Left cardiac atrium (tissue), 4 donors: ENCODE results near the gene DENND5B. TPM values are rescaled to one million over a fixed set of nuclear protein-coding genes. Genes with fewer than 3 reads are reported as not detected.
"Not testable (repeated sequence)": the region's sequence is repeated elsewhere in the genome, so short reads cannot be mapped to it uniquely, and the experiment has no call there.

Experiments used
- ATAC-seq, 2 donors: fragments of 200-7000 bp; cut with Tn5 transposase; one replicate each; pipeline ENCODE4 v1.9.1; 2020; ENCODE audit warnings: mild to moderate bottlenecking in 2 of 2, moderate library complexity in 2 of 2
- DNase-seq: peaks from one replicate; pipeline ENCODE4 v3.0.0-alpha.2; 2020
- intact Hi-C, 2 donors: fragments of 100-400 bp; cut with DNase I; formaldehyde crosslinking; loops; one replicate each; pipeline versions ENCODE4 v1.14.1 to v1.15.1; 2022 to 2023
- total RNA-seq, 2 donors: library from RNA; stranded (reverse); fragmentation: NEBNext Ultra II Directional; extraction: Animal tissue kit (Norgen Biotek cat#: 25700); gene quantifications; one replicate each; pipeline ENCODE4 v1.2.1, GENCODE V29; 2021
- donor health status: DM: no; HTN: yes; CAD: no.
- donor health status: DM: no; HTN: yes; CAD: no; lungs with severe emphysema.
- donor health status: DM: yes; HTN: yes; CAD: no.
- donor health status: Dilated cardiomyopathy.

DENND5B gene
- total RNA-seq, 2 donors from 2014 or later: 28.7 to 33.2 TPM

DNA sequence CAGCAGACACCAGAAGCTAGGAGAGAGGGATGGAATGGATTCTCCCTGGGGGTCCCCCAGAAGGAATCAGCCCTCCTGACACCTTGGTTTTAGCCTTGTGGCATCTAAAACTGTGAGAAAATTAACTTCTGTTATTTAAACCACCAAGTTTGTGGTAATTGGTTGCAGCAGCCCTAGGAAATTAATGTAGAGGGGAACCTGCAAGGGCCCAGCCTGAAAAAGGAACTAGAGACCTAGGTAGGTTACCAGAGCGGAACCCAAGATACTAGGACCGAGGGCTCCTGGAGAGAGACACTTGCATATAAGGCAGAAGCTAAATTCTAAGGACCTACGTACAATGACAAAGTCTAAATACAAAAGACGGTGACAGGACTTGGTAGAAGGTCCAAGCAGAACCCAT, 8.1 kb upstream of the DENND5B start:
- intact Hi-C loops: no loop called here
- no peak for DNase-seq
- no peak for ATAC-seq

DNA sequence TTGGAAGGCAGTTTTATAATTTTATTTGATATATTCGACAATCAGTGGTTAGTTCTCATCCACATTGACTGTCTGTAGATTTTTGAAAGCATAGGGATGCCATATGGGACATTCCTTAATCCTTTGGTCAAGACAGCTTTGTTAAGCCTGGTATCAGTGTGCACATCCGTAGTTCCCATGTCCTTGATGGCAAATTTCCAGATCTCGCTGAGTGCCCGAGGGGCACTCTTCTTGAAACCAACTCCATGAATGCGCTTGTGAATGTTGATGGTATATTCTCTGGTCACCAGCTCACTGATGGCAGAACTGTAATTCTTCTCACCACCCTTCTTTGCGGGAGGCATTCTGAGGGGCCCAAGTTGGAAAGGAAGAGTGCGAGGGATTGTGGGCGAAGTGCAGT, 6.1 kb upstream of the DENND5B start:
- DNase-seq: no peak
- no peak for ATAC-seq
- intact Hi-C loops: no loop called here

DNA sequence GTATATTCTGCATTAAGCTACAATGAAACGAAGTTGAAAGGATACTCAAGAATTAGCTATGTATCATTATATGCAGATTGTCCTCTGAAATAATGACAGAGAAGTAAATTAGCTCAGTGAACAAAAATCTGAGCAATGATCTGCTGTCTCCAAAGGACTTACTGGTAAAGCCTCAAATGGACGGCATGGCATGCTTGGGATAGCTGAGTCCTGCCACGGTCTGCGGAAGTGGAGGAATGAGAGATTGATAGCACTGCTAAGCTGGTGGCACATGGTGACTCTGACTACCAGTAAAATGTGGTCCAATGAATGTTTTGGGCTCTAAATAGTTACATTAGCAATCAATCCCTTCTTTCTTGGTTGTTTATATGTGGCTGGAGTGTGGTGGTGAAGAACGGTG, 3.7 kb upstream of the DENND5B start:
- intact Hi-C loops: loop anchor here in 1 of 2 donors (5.0 kb wide), 1 partner anchor 38 kb away; no protein-coding TSS in a partner anchor
- no peak for ATAC-seq
- DNase-seq: no peak

DNA sequence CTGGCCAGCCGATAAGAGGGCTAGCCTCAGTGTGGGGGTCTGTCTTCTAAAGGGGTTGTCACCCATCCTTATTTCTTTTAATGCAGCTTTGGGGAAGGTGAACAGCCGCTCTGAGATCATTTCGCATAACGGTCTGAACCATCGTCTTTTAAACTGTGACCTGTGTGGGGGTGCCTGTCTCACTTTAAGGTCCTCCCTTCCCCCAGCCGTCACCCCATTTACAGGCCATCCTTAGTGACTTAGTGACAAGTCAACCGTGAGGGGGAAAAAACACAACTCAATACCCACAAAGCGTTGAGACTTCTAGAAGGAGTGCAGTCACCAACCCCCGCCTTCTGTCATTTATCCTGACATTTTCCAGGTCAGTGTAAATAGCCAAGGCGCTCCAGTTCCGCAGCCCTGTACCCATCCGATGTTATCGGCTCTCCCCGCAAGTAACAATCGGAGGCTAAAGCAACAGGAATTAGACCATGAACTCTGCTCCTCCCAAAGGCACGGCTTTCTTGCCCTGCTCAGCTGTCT, 505 bp upstream of the DENND5B start:
- ATAC-seq (peak; percentile 3 to 5), DNase-seq (peak; percentile 34)
- intact Hi-C loops: loop anchor here in 1 of 2 donors (5.0 kb wide), 1 partner anchor 41 kb away; no protein-coding TSS in a partner anchor

GRCh38 chr12:31589904-31590641, 863 bp downstream of the DENND5B start:
- ATAC-seq: peak; percentile 60 to 80
- DNase-seq: peak; percentile 75
- intact Hi-C loops: loop anchor here in 1 of 2 donors (5.0 kb wide), 1 partner anchor 42 kb away; no protein-coding TSS in a partner anchor

DNA sequence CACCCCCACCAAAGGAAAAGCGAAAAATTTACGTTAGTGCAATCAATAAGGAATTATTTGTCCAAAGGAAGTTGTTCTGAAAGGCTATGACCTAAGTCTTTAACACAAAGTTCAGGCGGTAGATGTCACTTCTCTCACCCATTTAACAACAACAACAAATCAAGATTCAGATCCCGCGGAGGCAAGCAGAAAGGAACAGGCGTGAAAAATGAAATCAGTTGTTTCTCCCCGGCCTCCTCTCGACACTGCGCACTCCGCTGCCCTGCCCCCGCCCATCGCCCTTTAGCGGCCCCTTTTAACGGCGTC, 1.4 kb downstream of the DENND5B start:
- intact Hi-C loops: no loop called here
- ATAC-seq (peak; percentile 66 to 76), DNase-seq (peak; percentile 82)

DNA sequence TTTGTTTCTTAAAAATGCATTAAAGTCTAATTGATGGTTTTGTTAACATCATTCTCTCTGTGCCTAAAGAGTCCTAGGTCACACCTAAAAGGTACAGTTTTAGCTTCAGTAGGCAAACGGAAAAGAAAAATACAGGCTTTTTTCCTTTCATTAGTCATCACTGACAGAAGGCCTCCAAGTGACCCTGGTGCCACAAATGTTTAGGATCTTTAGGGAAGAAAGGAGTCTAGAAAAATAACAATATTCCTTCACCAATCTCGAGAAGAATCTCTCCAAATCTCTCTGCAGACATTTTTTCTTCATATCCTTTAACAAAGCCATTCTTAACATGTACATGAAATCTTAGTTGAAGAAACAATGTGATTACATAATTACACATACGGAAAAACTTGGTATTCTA, 2.0 kb downstream of the DENND5B start:
- ATAC-seq: no peak
- no peak for DNase-seq
- intact Hi-C loops: no loop called here

- intact Hi-C loops: no loop called here
- ATAC-seq: no peak
These were observed 4.2 kb downstream of the DENND5B start for GRCh38 chr12:31586728-31587127.

GRCh38 chr12:31585895-31586294, 5.0 kb downstream of the DENND5B start:
- no peak for ATAC-seq
- no peak for DNase-seq
- intact Hi-C loops: no loop called here

More at GRCh38 chr12:31586728-31587127, 4.2 kb downstream of the DENND5B start:
- no peak for DNase-seq

GRCh38 chr12:31585271-31585670, 5.7 kb downstream of the DENND5B start:
- ATAC-seq (no peak), DNase-seq (no peak)
- intact Hi-C loops: no loop called here

DNA sequence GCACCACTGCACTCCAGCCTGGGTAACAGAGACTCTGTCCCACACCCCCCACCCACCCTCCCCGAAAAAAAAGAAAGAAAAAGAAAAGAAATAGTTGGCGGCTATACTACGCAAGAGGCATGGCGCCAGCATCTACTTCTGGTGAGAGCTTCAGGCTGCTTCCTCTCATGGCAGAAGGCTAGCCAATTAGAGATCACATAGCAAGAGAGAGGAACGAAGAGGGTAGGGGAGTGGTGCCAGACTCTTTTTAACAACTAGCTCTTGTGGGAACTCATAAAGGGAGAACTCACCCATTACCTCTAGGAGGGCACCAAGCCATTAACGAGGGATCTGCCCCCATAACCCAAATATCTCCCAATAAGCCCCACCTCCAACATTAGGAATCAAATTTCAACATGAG, 6.2 kb downstream of the DENND5B start:
- DNase-seq (no peak), ATAC-seq (peak in 1 of 2 donors; percentile 35)
- intact Hi-C loops: no loop called here

GRCh38 chr12:31583878-31584277, 7.1 kb downstream of the DENND5B start:
- DNase-seq (no peak), ATAC-seq (no peak)
- intact Hi-C loops: no loop called here

- intact Hi-C loops: no loop called here
- ATAC-seq (no peak), DNase-seq (no peak)
These were observed 8.8 kb downstream of the DENND5B start for GRCh38 chr12:31582155-31582554.

GRCh38 chr12:31578632-31579031, 12.3 kb downstream of the DENND5B start:
- intact Hi-C loops: no loop called here
- ATAC-seq (peak; percentile 59 to 77), DNase-seq (peak; percentile 39)

DNA sequence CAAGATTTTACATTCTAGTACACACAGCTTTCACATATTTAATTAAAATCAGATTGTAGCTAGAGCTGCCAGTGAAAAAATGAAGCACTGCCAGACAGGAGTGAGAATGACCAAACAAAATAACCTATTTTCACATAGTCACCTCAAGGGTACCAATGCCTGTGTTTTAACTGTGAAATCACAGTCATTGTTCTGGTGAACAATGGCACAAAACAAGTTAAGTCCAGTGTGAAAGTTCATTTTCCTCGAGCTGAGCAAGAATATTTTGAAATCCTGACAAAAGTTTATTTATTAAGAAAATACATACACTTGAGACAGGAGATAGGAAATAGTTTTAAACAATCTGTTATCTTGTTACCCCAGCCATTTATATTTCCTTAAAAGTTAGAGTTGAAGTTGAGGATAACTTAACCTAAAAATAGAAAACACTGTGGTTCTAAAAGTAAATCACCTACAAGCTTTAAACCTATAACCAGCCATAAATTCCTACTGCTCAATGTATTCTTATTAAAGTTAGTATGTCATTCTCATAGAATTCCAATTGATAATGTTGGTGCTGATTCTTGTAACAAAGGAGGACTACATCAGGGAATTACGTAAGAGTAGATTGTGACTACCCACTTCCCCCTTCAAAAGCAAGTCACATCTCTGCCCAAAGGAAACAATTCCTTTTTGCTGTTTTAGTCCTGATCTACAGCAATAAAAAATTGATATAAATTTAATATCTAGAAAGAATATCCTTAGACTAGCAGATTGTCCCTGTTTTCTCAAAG, 15.9 kb downstream of the DENND5B start:
- no peak for DNase-seq
- ATAC-seq: no peak
- intact Hi-C loops: no loop called here

DNA sequence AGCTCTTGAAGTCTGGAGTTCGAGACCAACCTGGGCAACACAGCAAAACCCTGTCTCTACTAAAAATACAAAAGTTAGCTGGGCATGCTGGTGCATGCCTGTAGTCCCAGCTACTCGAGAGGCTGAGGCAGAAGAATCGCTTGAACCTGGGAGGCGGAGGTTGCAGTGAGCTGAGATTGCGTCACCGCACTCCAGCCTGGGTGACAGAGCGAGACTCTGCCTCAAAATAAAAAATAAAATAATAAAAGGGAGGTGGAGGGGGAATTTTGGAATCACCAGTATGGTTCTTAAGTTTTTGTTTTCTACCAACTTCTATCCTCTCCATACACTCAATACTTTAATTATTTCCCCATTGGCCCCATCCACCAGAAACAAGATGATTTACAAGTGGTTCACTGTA, 16.6 kb downstream of the DENND5B start:
- intact Hi-C loops, ATAC-seq, DNase-seq: not testable (repeated sequence)

- no peak for ATAC-seq
- no peak for DNase-seq
- intact Hi-C loops: no loop called here
These were observed 17.9 kb downstream of the DENND5B start for GRCh38 chr12:31572900-31573600.

DNA sequence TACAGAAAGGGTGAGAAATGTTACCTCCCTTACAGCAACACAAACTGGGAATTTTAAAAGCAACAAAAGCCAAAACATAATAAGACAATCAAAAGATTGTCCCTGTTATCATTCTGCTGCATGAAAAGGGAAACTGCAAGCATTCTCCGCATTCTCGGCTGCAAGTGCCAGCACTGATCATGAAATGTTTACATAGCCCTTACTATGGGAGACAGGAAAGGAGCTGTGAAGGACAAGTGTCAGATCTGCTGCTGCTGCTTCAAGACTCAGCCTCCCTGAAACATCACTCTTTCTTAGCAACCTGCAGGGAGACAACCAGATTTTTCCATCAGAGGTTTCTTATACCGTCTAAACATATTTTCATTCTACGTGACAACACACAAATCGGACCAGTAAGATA, 20.1 kb downstream of the DENND5B start:
- DNase-seq: no peak
- intact Hi-C loops: no loop called here
- ATAC-seq: no peak

- intact Hi-C loops, ATAC-seq: not testable (repeated sequence)
These were observed 21.4 kb downstream of the DENND5B start for GRCh38 chr12:31569517-31569916.

DNA sequence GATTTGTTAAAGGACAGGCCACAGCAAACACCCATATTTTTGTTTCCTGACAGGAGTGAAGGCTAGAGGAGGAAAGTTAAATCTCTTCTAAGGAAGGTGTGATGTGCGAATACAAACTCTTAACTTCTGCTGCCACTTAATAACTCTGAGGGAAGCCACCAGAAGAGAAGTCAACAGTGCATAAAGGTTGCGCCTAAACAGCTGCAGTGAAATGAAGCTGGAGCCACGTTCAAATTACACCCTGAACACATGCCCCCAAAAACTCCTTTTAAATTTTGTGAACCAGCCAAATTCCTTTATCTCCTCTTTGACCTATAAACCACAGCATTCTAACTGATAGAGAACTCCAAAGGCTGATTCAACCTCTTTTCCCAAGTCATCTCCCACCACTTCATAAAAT, 22.4 kb downstream of the DENND5B start:
- intact Hi-C loops: no loop called here
- ATAC-seq: no peak
- DNase-seq: no peak

More at GRCh38 chr12:31569517-31569916, 21.4 kb downstream of the DENND5B start:
- DNase-seq: not testable (repeated sequence)
